Endodermal cell (in vitro differentiated cells): ENCODE results near the gene NRG2. TPM values are rescaled to one million over a fixed set of nuclear protein-coding genes. Genes with fewer than 3 reads are reported as not detected.
A peak's percentile ranks its signal among the peaks of the same experiment; 100 is the strongest.

ENCODE experiments used
- DNase-seq: peaks from one replicate; pipeline ENCODE4 v3.0.0-alpha.2; 2017
- H3K27ac ChIP-seq: 2 replicates; pipeline ENCODE4 v1.5.1; 2013; ENCODE audit warnings: mild to moderate bottlenecking, low read depth, low read length, moderate library complexity
- H3K27me3 ChIP-seq: 2 replicates; pipeline ENCODE4 v1.6.1; 2013; ENCODE audit warnings: mild to moderate bottlenecking, low read length, moderate library complexity; ENCODE audit not compliant: insufficient read depth, control insufficient read depth, poor library complexity, severe bottlenecking
- H3K36me3 ChIP-seq: 2 replicates; pipeline ENCODE4 v1.7.0; 2013; ENCODE audit warnings: mild to moderate bottlenecking, low read length, moderate library complexity; ENCODE audit not compliant: control insufficient read depth, insufficient read depth
- H3K4me1 ChIP-seq: one replicate; pipeline ENCODE4 v1.7.0; 2013; ENCODE audit warnings: low read length; ENCODE audit not compliant: control insufficient read depth, insufficient read depth
- H3K4me3 ChIP-seq: 2 replicates; pipeline ENCODE4 v1.5.1; 2013; ENCODE audit warnings: mild to moderate bottlenecking, low read length, moderate library complexity
- H3K9ac ChIP-seq: 2 replicates; pipeline ENCODE4 v1.6.1; 2013; ENCODE audit warnings: mild to moderate bottlenecking, low read length, moderate library complexity; ENCODE audit not compliant: poor library complexity, severe bottlenecking; ENCODE audit errors: extremely low read depth
- H3K9me3 ChIP-seq: 2 replicates; pipeline ENCODE4 v1.6.1; 2013; ENCODE audit warnings: mild to moderate bottlenecking, low read length, moderate library complexity; ENCODE audit not compliant: control insufficient read depth
- H3K27ac Mint-ChIP-seq: 2 replicates; pipeline ENCODE4 v1.8.0; 2020; ENCODE audit warnings: mixed read lengths
- H3K27me3 Mint-ChIP-seq: 2 replicates; pipeline ENCODE4 v1.8.0; 2021; ENCODE audit warnings: mild to moderate bottlenecking, mixed read lengths; ENCODE audit not compliant: insufficient read depth
- H3K36me3 Mint-ChIP-seq: 2 replicates; pipeline ENCODE4 v1.8.0; 2020; ENCODE audit warnings: low read depth, mixed read lengths
- H3K4me1 Mint-ChIP-seq: 2 replicates; pipeline ENCODE4 v1.8.0; 2020; ENCODE audit warnings: mixed read lengths
- H3K4me3 Mint-ChIP-seq: 2 replicates; pipeline ENCODE4 v1.8.0; 2020; ENCODE audit warnings: mild to moderate bottlenecking, moderate library complexity, mixed read lengths
- H3K9me3 Mint-ChIP-seq: 2 replicates; pipeline ENCODE4 v1.8.0; 2020; ENCODE audit warnings: mild to moderate bottlenecking, mixed read lengths
- CTCF ChIP-seq: fragments of 200-600 bp; sonication (generic); conservative IDR thresholded peaks from 2 replicates; pipeline ENCODE4 v1.5.0; 2021; ENCODE audit warnings: antibody characterized with exemption, mild to moderate bottlenecking
- WGBS, 2 experiments: methylation state at CpG; one replicate each; pipeline versions ENCODE4 v1.1.5 to v1.1.7; 2013; ENCODE audit warnings: missing lambda C conversion rate in 2 of 2, mixed read lengths in 1 of 2; ENCODE audit not compliant: insufficient coverage in 1 of 2, insufficient read length in 1 of 2; 5-methylcytosine and 5-hydroxymethylcytosine counted together
- total RNA-seq, 2 donors: library from RNA; stranded (reverse); fragmentation: NEBNext Ultra II Directional in 1 of 2; extraction: Animal tissue kit (Norgen Biotek cat#: 25700) in 1 of 2; gene quantifications; 2 replicates in 1 of 2; 3 replicates in 1 of 2; pipeline ENCODE4 v1.2.1, GENCODE V29; 2021

NRG2 gene
- total RNA-seq, 2 donors from 2014 or later: 10.8 to 12.5 TPM

GRCh38 chr5:139820130-139820529, 223.0 kb downstream of the NRG2 start:
- Mint-ChIP-seq H3K4me3 (no peak overlapping the region), H3K27me3 (peaks cover 24% of the 10 kb centered on the region), H3K9me3 (peaks cover 2% of the 10 kb centered on the region), H3K27ac (no peak overlapping the region), H3K36me3 (no peaks in the 10 kb centered on the region), H3K4me1 (no peaks in the 10 kb centered on the region)
- no peaks in the 10 kb centered on the region for H3K36me3 ChIP-seq
- no peak overlapping the region for H3K27ac ChIP-seq
- no peak overlapping the region for H3K4me3 ChIP-seq
- H3K9me3 ChIP-seq: no peaks in the 10 kb centered on the region
- WGBS, 2 experiments: 69 to 78% methylated on average over 7 of the region's 7 CpGs
- no peak overlapping the region for H3K9ac ChIP-seq
- no peak for TF ChIP-seq CTCF
- no peaks in the 10 kb centered on the region for H3K4me1 ChIP-seq
- H3K27me3 ChIP-seq: peaks cover 18% of the 10 kb centered on the region
- no peak for DNase-seq

GRCh38 chr5:139817970-139818369, 225.1 kb downstream of the NRG2 start:
- no peak for DNase-seq
- no peak overlapping the region for H3K9ac ChIP-seq
- no peak overlapping the region for H3K4me3 Mint-ChIP-seq
- no peak for TF ChIP-seq CTCF
- no peak overlapping the region for H3K27ac Mint-ChIP-seq
- no peaks in the 10 kb centered on the region for H3K4me1 ChIP-seq
- no peak overlapping the region for H3K27ac ChIP-seq
- no peak overlapping the region for H3K4me3 ChIP-seq
- no peaks in the 10 kb centered on the region for H3K9me3 ChIP-seq
- peaks cover 2% of the 10 kb centered on the region for H3K9me3 Mint-ChIP-seq
- no peaks in the 10 kb centered on the region for H3K36me3 ChIP-seq
- 86 to 89% methylated on average over 3 of the region's 3 CpGs for WGBS, 2 experiments
- H3K36me3 Mint-ChIP-seq: no peaks in the 10 kb centered on the region
- no peaks in the 10 kb centered on the region for H3K4me1 Mint-ChIP-seq
- peaks cover 21% of the 10 kb centered on the region for H3K27me3 Mint-ChIP-seq
- peaks cover 14% of the 10 kb centered on the region for H3K27me3 ChIP-seq

- no peak for TF ChIP-seq CTCF
- H3K4me3 ChIP-seq: no peak overlapping the region
- H3K36me3 ChIP-seq: no peaks in the 10 kb centered on the region
- no peaks in the 10 kb centered on the region for H3K4me1 ChIP-seq
- H3K27ac Mint-ChIP-seq: no peak overlapping the region
- H3K4me1 Mint-ChIP-seq: no peaks in the 10 kb centered on the region
- H3K27me3 Mint-ChIP-seq: peaks cover 21% of the 10 kb centered on the region
- DNase-seq: peak; percentile 13
- no peak overlapping the region for H3K4me3 Mint-ChIP-seq
- H3K27me3 ChIP-seq: peaks cover 14% of the 10 kb centered on the region
- H3K9ac ChIP-seq: no peak overlapping the region
- H3K27ac ChIP-seq: no peak overlapping the region
- H3K9me3 ChIP-seq: no peaks in the 10 kb centered on the region
- WGBS, 2 experiments: 89 to 91% methylated on average over 6 to 8 of the region's 8 CpGs
- peaks cover 2% of the 10 kb centered on the region for H3K9me3 Mint-ChIP-seq
- no peaks in the 10 kb centered on the region for H3K36me3 Mint-ChIP-seq
Observed at GRCh38 chr5:139817362-139817761, 225.7 kb downstream of the NRG2 start.
